Mesenchymal stem cell (in vitro differentiated cells and primary cell): Measurements from ENCODE around the gene MYOZ2.
A peak's percentile ranks its signal among the peaks of the same experiment; 100 is the strongest.

Experiments used
- DNase-seq: peaks from one replicate; pipeline ENCODE4 v3.0.0-alpha.2; 2013
- H2AFZ ChIP-seq: one replicate; pipeline ENCODE4 v1.6.1; 2013; ENCODE audit warnings: low read depth, mild to moderate bottlenecking, control low read depth, inconsistent platforms, low read length, moderate library complexity
- H2AK5ac ChIP-seq: 2 replicates; pipeline ENCODE4 v1.6.1; 2013; ENCODE audit warnings: low read length, moderate library complexity, mild to moderate bottlenecking, inconsistent platforms; ENCODE audit not compliant: severe bottlenecking
- H2BK120ac ChIP-seq: one replicate; pipeline ENCODE4 v1.6.1; 2013; ENCODE audit warnings: low read depth, mild to moderate bottlenecking, inconsistent platforms, low read length, moderate library complexity
- H2BK12ac ChIP-seq, 2 experiments: one replicate each; pipeline ENCODE4 v1.6.1; 2013; ENCODE audit warnings: inconsistent platforms in 2 of 2, low read length in 2 of 2, mild to moderate bottlenecking in 2 of 2, moderate library complexity in 2 of 2, control low read depth in 1 of 2
- H2BK15ac ChIP-seq: one replicate; pipeline ENCODE4 v1.6.1; 2013; ENCODE audit warnings: mild to moderate bottlenecking, low read depth, inconsistent platforms; ENCODE audit not compliant: poor library complexity, severe bottlenecking
- H2BK5ac ChIP-seq: 2 replicates; pipeline ENCODE4 v1.6.1; 2013; ENCODE audit warnings: low read depth, mild to moderate bottlenecking, low read length, control low read depth, inconsistent platforms; ENCODE audit not compliant: poor library complexity, severe bottlenecking
- H3K14ac ChIP-seq, 2 experiments: one replicate each; pipeline ENCODE4 v1.6.1; 2013; ENCODE audit warnings: inconsistent platforms in 2 of 2, low read length in 2 of 2, control low read depth in 1 of 2, mild to moderate bottlenecking in 1 of 2, moderate library complexity in 1 of 2
- H3K18ac ChIP-seq, 2 experiments: one replicate each; pipeline ENCODE4 v1.6.1; 2013; ENCODE audit warnings: inconsistent platforms in 2 of 2, low read length in 2 of 2, control low read depth in 1 of 2, low read depth in 1 of 2, mild to moderate bottlenecking in 1 of 2
- H3K23ac ChIP-seq, 2 experiments: one replicate each; pipeline ENCODE4 v1.6.1; 2013; ENCODE audit warnings: inconsistent platforms in 2 of 2, low read length in 2 of 2, mild to moderate bottlenecking in 2 of 2, moderate library complexity in 2 of 2, control low read depth in 1 of 2
- H3K27ac ChIP-seq: 2 replicates; pipeline ENCODE4 v1.5.1; 2013; ENCODE audit warnings: mild to moderate bottlenecking, moderate library complexity, low read length, control low read depth, inconsistent platforms; ENCODE audit not compliant: poor library complexity, severe bottlenecking
- H3K27me3 ChIP-seq, 2 experiments: 2 replicates each; pipeline versions ENCODE4 v1.6.1 to v1.7.0; 2013; ENCODE audit warnings: low read length in 2 of 2, mild to moderate bottlenecking in 2 of 2, moderate library complexity in 2 of 2, control low read depth in 1 of 2, inconsistent platforms in 1 of 2; ENCODE audit not compliant: control insufficient read depth in 1 of 2, insufficient read depth in 1 of 2
- H3K36me3 ChIP-seq, 2 experiments: 2 replicates each; pipeline versions ENCODE4 v1.6.1 to v1.7.0; 2013; ENCODE audit warnings: low read length in 2 of 2, control low read depth in 1 of 2, inconsistent platforms in 1 of 2, low read depth in 1 of 2, mild to moderate bottlenecking in 1 of 2; ENCODE audit not compliant: insufficient read depth in 2 of 2, control insufficient read depth in 1 of 2
- H3K4ac ChIP-seq, 2 experiments: one replicate each; pipeline ENCODE4 v1.6.1; 2013; ENCODE audit warnings: inconsistent platforms in 2 of 2, low read length in 2 of 2, mild to moderate bottlenecking in 2 of 2, moderate library complexity in 2 of 2, control low read depth in 1 of 2, low read depth in 1 of 2
- H3K4me1 ChIP-seq: 2 replicates; pipeline ENCODE4 v1.6.1; 2013; ENCODE audit warnings: low read depth, low read length, control low read depth; ENCODE audit not compliant: control insufficient read depth, insufficient read depth
- H3K4me2 ChIP-seq: 2 replicates; pipeline ENCODE4 v1.6.1; 2013; ENCODE audit warnings: low read length, mild to moderate bottlenecking, inconsistent platforms; ENCODE audit not compliant: poor library complexity, severe bottlenecking
- H3K4me3 ChIP-seq, 2 experiments: 2 replicates each; pipeline versions ENCODE4 v1.5.1 to v1.7.0; 2013; ENCODE audit warnings: low read length in 2 of 2, mild to moderate bottlenecking in 2 of 2, control low read depth in 1 of 2, low read depth in 1 of 2; ENCODE audit not compliant: insufficient read depth in 1 of 2
- H3K79me1 ChIP-seq: replicated peaks from 2 replicates; pipeline ENCODE4 v1.6.1; 2013; ENCODE audit warnings: mild to moderate bottlenecking, control low read depth, low read length, inconsistent platforms; ENCODE audit not compliant: poor library complexity, severe bottlenecking
- H3K9ac ChIP-seq: 2 replicates; pipeline ENCODE4 v1.7.0; 2013; ENCODE audit warnings: mild to moderate bottlenecking, low read length, moderate library complexity
- H3K9me3 ChIP-seq: 2 replicates; pipeline ENCODE4 v1.7.0; 2013; ENCODE audit warnings: mild to moderate bottlenecking, low read length; ENCODE audit not compliant: control insufficient read depth
- H4K8ac ChIP-seq: one replicate; pipeline ENCODE4 v1.6.1; 2013; ENCODE audit warnings: inconsistent platforms, mild to moderate bottlenecking, low read length, moderate library complexity
- H4K91ac ChIP-seq: one replicate; pipeline ENCODE4 v1.6.1; 2013; ENCODE audit warnings: mild to moderate bottlenecking, low read length, inconsistent platforms
- WGBS: methylation state at CpG from one replicate; pipeline ENCODE4 v1.1.7; 2013; ENCODE audit warnings: mixed read lengths; 5-methylcytosine and 5-hydroxymethylcytosine counted together

The MYOZ2 gene

GRCh38 chr4:119110121-119110520, 25.5 kb upstream of the MYOZ2 start:
- Histone ChIP-seq H3K4me1 (no peaks in the 10 kb centered on the region), H3K79me1 (no peaks in the 10 kb centered on the region), H3K18ac (no peak overlapping the region), H3K36me3 (no peaks in the 10 kb centered on the region), H2AK5ac (no peak overlapping the region), H3K23ac (no peak overlapping the region), H3K4me2 (no peak overlapping the region), H3K9ac (no peak overlapping the region), H3K14ac (no peak overlapping the region), H2BK15ac (no peak overlapping the region), H2BK5ac (no peak overlapping the region), H3K9me3 (no peaks in the 10 kb centered on the region), H2AFZ (no peak overlapping the region), H2BK12ac (no peak overlapping the region), H3K4ac (no peak overlapping the region), H4K8ac (no peak overlapping the region), H3K4me3 (no peak overlapping the region), H2BK120ac (no peak overlapping the region), H4K91ac (no peak overlapping the region), H3K27me3 (no peaks in the 10 kb centered on the region), H3K27ac (no peak overlapping the region)
- WGBS = 100% methylated on average over 2 of the region's 2 CpGs
- DNase-seq = no peak

GRCh38 chr4:119111296-119111695, 24.3 kb upstream of the MYOZ2 start:
- Histone ChIP-seq H3K23ac (no peak overlapping the region), H2BK15ac (no peak overlapping the region), H3K27me3 (no peaks in the 10 kb centered on the region), H3K9ac (peak overlapping the region; percentile 75), H3K14ac (no peak overlapping the region), H3K36me3 (no peaks in the 10 kb centered on the region), H3K4me2 (no peak overlapping the region), H2AK5ac (no peak overlapping the region), H2AFZ (no peak overlapping the region), H2BK120ac (no peak overlapping the region), H3K79me1 (no peaks in the 10 kb centered on the region), H3K27ac (no peak overlapping the region), H4K91ac (no peak overlapping the region), H3K18ac (peak overlapping the region in 1 of 2 experiments; percentile 21), H3K4me1 (no peaks in the 10 kb centered on the region), H3K4ac (no peak overlapping the region), H2BK12ac (peak overlapping the region in 1 of 2 experiments; percentile 80), H2BK5ac (no peak overlapping the region), H3K4me3 (no peak overlapping the region), H3K9me3 (no peaks in the 10 kb centered on the region), H4K8ac (no peak overlapping the region)
- DNase-seq = no peak

- Histone ChIP-seq H2BK15ac (no peak overlapping the region), H3K18ac (no peak overlapping the region), H4K91ac (no peak overlapping the region), H3K14ac (no peak overlapping the region), H2AK5ac (no peak overlapping the region), H3K4me3 (no peak overlapping the region), H3K27ac (peak overlapping the region; percentile 72), H2BK12ac (no peak overlapping the region), H3K27me3 (no peaks in the 10 kb centered on the region), H3K9me3 (no peaks in the 10 kb centered on the region), H3K4me1 (no peaks in the 10 kb centered on the region), H3K4ac (no peak overlapping the region), H3K23ac (no peak overlapping the region), H3K79me1 (no peaks in the 10 kb centered on the region), H3K4me2 (no peak overlapping the region), H2AFZ (no peak overlapping the region), H2BK5ac (no peak overlapping the region), H3K36me3 (no peaks in the 10 kb centered on the region), H4K8ac (no peak overlapping the region), H3K9ac (peak overlapping the region; percentile 75), H2BK120ac (no peak overlapping the region)
- peak; percentile 94 for DNase-seq
These were observed 22.5 kb upstream of the MYOZ2 start for GRCh38 chr4:119113033-119113655.

- Histone ChIP-seq H3K9me3 (no peaks in the 10 kb centered on the region), H2AK5ac (no peak overlapping the region), H4K8ac (no peak overlapping the region), H3K79me1 (no peaks in the 10 kb centered on the region), H3K4me3 (no peak overlapping the region), H2BK120ac (no peak overlapping the region), H3K27ac (no peak overlapping the region), H2AFZ (no peak overlapping the region), H3K18ac (no peak overlapping the region), H2BK5ac (no peak overlapping the region), H3K23ac (no peak overlapping the region), H2BK12ac (no peak overlapping the region), H3K14ac (no peak overlapping the region), H3K36me3 (no peaks in the 10 kb centered on the region), H4K91ac (no peak overlapping the region), H3K4me1 (no peaks in the 10 kb centered on the region), H3K4me2 (no peak overlapping the region), H2BK15ac (no peak overlapping the region), H3K27me3 (no peaks in the 10 kb centered on the region), H3K4ac (peak overlapping the region in 1 of 2 experiments; percentile 43), H3K9ac (peak overlapping the region; percentile 85)
- WGBS = 91% methylated on average over 3 of the region's 4 CpGs
- DNase-seq = no peak
These were observed 19.6 kb upstream of the MYOZ2 start for GRCh38 chr4:119116021-119116420.
